Measurements from ENCODE around the gene BMP2K.
"Not testable (repeated sequence)": the region's sequence is repeated elsewhere in the genome, so short reads cannot be mapped to it uniquely, and the experiment has no call there.

Gene BMP2K

GRCh38 chr4:78795594-78796416 lies 19.7 kb downstream of the BMP2K start:
- DNase-seq, result not testable (repeated sequence)

GRCh38 chr4:78796526-78796925 lies 20.4 kb downstream of the BMP2K start:
- DNase-seq, result no peak

GRCh38 chr4:78797777-78798284 lies 21.7 kb downstream of the BMP2K start:
- no peak for DNase-seq

- no peak for DNase-seq
These were observed 23.7 kb downstream of the BMP2K start for GRCh38 chr4:78799551-78800495.

GRCh38 chr4:78800965-78801364 lies 24.8 kb downstream of the BMP2K start:
- no peak for DNase-seq

GRCh38 chr4:78803983-78804382 lies 27.8 kb downstream of the BMP2K start:
- no peak for DNase-seq

- DNase-seq, result no peak
These were observed 30.9 kb downstream of the BMP2K start for GRCh38 chr4:78806943-78807460.

GRCh38 chr4:78809295-78809694 lies 33.1 kb downstream of the BMP2K start:
- no peak for DNase-seq

- DNase-seq, result no peak
These were observed 34.0 kb downstream of the BMP2K start for GRCh38 chr4:78809928-78810835.

GRCh38 chr4:78811034-78811433 lies 34.9 kb downstream of the BMP2K start:
- no peak for DNase-seq

- DNase-seq, result no peak
These were observed 42.5 kb downstream of the BMP2K start for GRCh38 chr4:78818530-78819079.

- no peak for DNase-seq
These were observed 47.9 kb downstream of the BMP2K start for GRCh38 chr4:78824001-78824400.

- DNase-seq, result no peak
These were observed 51.0 kb downstream of the BMP2K start for GRCh38 chr4:78827191-78827590.

- DNase-seq, result no peak
These were observed 53.1 kb downstream of the BMP2K start for GRCh38 chr4:78829296-78829695.

- DNase-seq, result not testable (repeated sequence)
These were observed 63.5 kb downstream of the BMP2K start for GRCh38 chr4:78839676-78840075.

- not testable (repeated sequence) for DNase-seq
These were observed 64.1 kb downstream of the BMP2K start for GRCh38 chr4:78840286-78840685.

GRCh38 chr4:78845472-78845871 lies 69.3 kb downstream of the BMP2K start:
- no peak for DNase-seq

- no peak for DNase-seq
These were observed 70.1 kb downstream of the BMP2K start for GRCh38 chr4:78846258-78846657.

GRCh38 chr4:78862314-78862737 lies 86.2 kb downstream of the BMP2K start:
- DNase-seq, result no peak

GRCh38 chr4:78863254-78863869 lies 87.2 kb downstream of the BMP2K start:
- no peak for DNase-seq

- DNase-seq, result no peak
These were observed 87.8 kb downstream of the BMP2K start for GRCh38 chr4:78863991-78864390.

Data from activated gamma-delta T cell (primary cell).